Dermis microvascular lymphatic vessel endothelial cell (primary cell): ENCODE measurements around the gene LRRFIP1. TPM values are rescaled to one million over a fixed set of nuclear protein-coding genes. Genes with fewer than 3 reads are reported as not detected.
"Not testable (repeated sequence)": the region's sequence is repeated elsewhere in the genome, so short reads cannot be mapped to it uniquely, and the experiment has no call there.

Source experiments
- DNase-seq, 2 donors: peaks; one replicate each; pipeline versions ENCODE4 v3.0.0 to v3.0.0-alpha.2; 2010; ENCODE audit warnings: low read depth in 2 of 2
- total RNA-seq: library from RNA; depleted of rRNA; stranded (reverse); fragments of >200 nt; gene quantifications from 2 replicates; pipeline ENCODE4 v1.2.1, GENCODE V29; 2014

LRRFIP1 gene
- total RNA-seq, 1 donor from 2014 or later: 114 TPM

GRCh38 chr2:237766340-237766739 is 139.0 kb downstream of the LRRFIP1 start:
- no peak for DNase-seq

- DNase-seq: no peak
Measured at GRCh38 chr2:237772513-237772912, 145.1 kb downstream of the LRRFIP1 start.

- no peak for DNase-seq
Measured at GRCh38 chr2:237773826-237774225, 146.4 kb downstream of the LRRFIP1 start.

- DNase-seq: peak; percentile 47 to 71
Measured at GRCh38 chr2:237774811-237775553, 147.6 kb downstream of the LRRFIP1 start.

- no peak for DNase-seq
Measured at GRCh38 chr2:237779521-237779920, 152.1 kb downstream of the LRRFIP1 start.

- no peak for DNase-seq
Measured at GRCh38 chr2:237782181-237782580, 154.8 kb downstream of the LRRFIP1 start.

GRCh38 chr2:237783678-237784077 is 156.3 kb downstream of the LRRFIP1 start:
- DNase-seq: not testable (repeated sequence)

- DNase-seq: no peak
Measured at GRCh38 chr2:237786936-237787335, 159.5 kb downstream of the LRRFIP1 start.

- DNase-seq: peak; percentile 18 to 40
Measured at GRCh38 chr2:237790353-237790752, 163.0 kb downstream of the LRRFIP1 start.

- DNase-seq: peak in 1 of 2 donors; percentile 7
Measured at GRCh38 chr2:237791977-237792727, 164.8 kb downstream of the LRRFIP1 start.

GRCh38 chr2:237797253-237797652 is 169.9 kb downstream of the LRRFIP1 start:
- no peak for DNase-seq

- no peak for DNase-seq
Measured at GRCh38 chr2:237798236-237799059, 171.1 kb downstream of the LRRFIP1 start, which contains the start of gene RBM44. Gene RBM44 (plus strand): TSS chr2:237798779. CDS start chr2:237813610, 14,831 bp downstream.

GRCh38 chr2:237799060-237799428 is 171.7 kb downstream of the LRRFIP1 start:
- DNase-seq: no peak

- DNase-seq: no peak
Measured at GRCh38 chr2:237801466-237801865, 174.1 kb downstream of the LRRFIP1 start.

GRCh38 chr2:237806334-237806733 is 178.9 kb downstream of the LRRFIP1 start:
- DNase-seq: peak in 1 of 2 donors; percentile 33

- no peak for DNase-seq
Measured at GRCh38 chr2:237815637-237816036, 188.2 kb downstream of the LRRFIP1 start.

GRCh38 chr2:237816531-237816930 is 189.1 kb downstream of the LRRFIP1 start:
- DNase-seq: no peak

GRCh38 chr2:237818066-237818473 is 190.7 kb downstream of the LRRFIP1 start:
- no peak for DNase-seq

GRCh38 chr2:237819231-237819630 is 191.8 kb downstream of the LRRFIP1 start:
- no peak for DNase-seq

- DNase-seq: no peak
Measured at GRCh38 chr2:237820421-237820820, 193.0 kb downstream of the LRRFIP1 start.

GRCh38 chr2:237823544-237823943 is 196.2 kb downstream of the LRRFIP1 start:
- no peak for DNase-seq

- no peak for DNase-seq
Measured at GRCh38 chr2:237824085-237824484, 196.7 kb downstream of the LRRFIP1 start.
